ENCODE results near the gene ZP4. TPM values are rescaled to one million over a fixed set of nuclear protein-coding genes. Genes with fewer than 3 reads are reported as not detected.
A peak's percentile ranks its signal among the peaks of the same experiment; 100 is the strongest.

The ZP4 gene
- total RNA-seq (2014; rRNA removed) (not detected in 2 replicates), Bru-seq, nascent RNA (not detected), BruChase-seq, experiment 1, labeled RNA remaining after a 6-hour chase (not detected), BruChase-seq, experiment 2, labeled RNA remaining after a 2-hour chase (not detected)
- long read RNA-seq, result 0 reads

- Histone ChIP-seq H3F3A (ENCODE audit: low read length, unreplicated experiment) (no peaks in the 10 kb centered on the region), H3K27ac (ENCODE audit: low read length) (no peak within 1 kb of the TSS; the same call in 1 of the 2 replicates), H4K20me1 (ENCODE audit: low read length) (no peaks in the 10 kb centered on the region), H2AFZ (ENCODE audit: low read length) (no peak within 1 kb of the TSS), H3K36me3 (ENCODE audit: low read depth, low read length) (no peaks in the 10 kb centered on the region), H3K9me2 (replicated peaks; ENCODE audit: low read length) (no peaks in the 10 kb centered on the region), H3K9ac (ENCODE audit: low read length) (no peak within 1 kb of the TSS), H3K79me2 (ENCODE audit: low read length) (no peaks in the 10 kb centered on the region), H3K4me3 (ENCODE audit: low read length) (no peak within 1 kb of the TSS), H3K9me3 (ENCODE audit: low read length) (no peaks in the 10 kb centered on the region), H3K4me1 (ENCODE audit: insufficient read depth, low read length) (no peaks in the 10 kb centered on the region), H3K27me3 (ENCODE audit: low read length) (no peaks in the 10 kb centered on the region), H3K4me2 (ENCODE audit: low read length) (no peak within 1 kb of the TSS)
- POLR2A ChIA-PET (ENCODE audit: unreplicated experiment), result no interaction called here
- ATAC-seq (no peak), DNase-seq (no peak)
- CTCF ChIA-PET, result no interaction called here
- intact Hi-C loops (cut with micrococcal nuclease), result no loop called here
- TF ChIP-seq CTCF (conservative IDR thresholded peaks at IDR 0.05; ENCODE audit: low read depth, low read length) (no peak), EZH2phosphoT487 (IDR thresholded peaks at IDR 0.05; ENCODE audit: borderline replicate concordance, low read length) (no peak), EZH2 (IDR thresholded peaks at IDR 0.05; ENCODE audit: low read length, unreplicated experiment) (no peak)
- BruUV-seq (replicated peaks), result no TSS peak
Observed at GRCh38 chr1:237890822-237891221, at the start of gene ZP4. Gene ZP4 (minus strand): TSS chr1:237890922. CDS start chr1:237890635, 287 bp downstream.

- no peak overlapping the region for H3K4me3 ChIP-seq (ENCODE audit: low read length)
- no peaks in the 10 kb centered on the region for H3F3A ChIP-seq (ENCODE audit: low read length, unreplicated experiment)
- ChIA-PET CTCF (no interaction called here), POLR2A (ENCODE audit: unreplicated experiment) (no interaction called here)
- TF ChIP-seq CTCF (conservative IDR thresholded peaks at IDR 0.05; ENCODE audit: low read depth, low read length) (peak; percentile 61), EZH2 (IDR thresholded peaks at IDR 0.05; ENCODE audit: low read length, unreplicated experiment) (no peak), EZH2phosphoT487 (IDR thresholded peaks at IDR 0.05; ENCODE audit: borderline replicate concordance, low read length) (no peak)
- H3K4me1 ChIP-seq (ENCODE audit: insufficient read depth, low read length), result no peaks in the 10 kb centered on the region
- ATAC-seq (no peak), DNase-seq (peak; percentile 56)
- H3K27ac ChIP-seq (ENCODE audit: low read length), result no peak overlapping the region
- H2AFZ ChIP-seq (ENCODE audit: low read length), result no peak overlapping the region
- no peaks in the 10 kb centered on the region for H3K9me2 ChIP-seq (replicated peaks; ENCODE audit: low read length)
- no peaks in the 10 kb centered on the region for H3K36me3 ChIP-seq (ENCODE audit: low read depth, low read length)
- no peak overlapping the region for H3K9ac ChIP-seq (ENCODE audit: low read length)
- no TSS peak for BruUV-seq (replicated peaks)
- H3K9me3 ChIP-seq (ENCODE audit: low read length), result no peaks in the 10 kb centered on the region
- no peaks in the 10 kb centered on the region for H4K20me1 ChIP-seq (ENCODE audit: low read length)
- H3K4me2 ChIP-seq (ENCODE audit: low read length), result no peak overlapping the region
- no peaks in the 10 kb centered on the region for H3K27me3 ChIP-seq (ENCODE audit: low read length)
- intact Hi-C loops (cut with micrococcal nuclease), result loop anchor here (1.0 kb wide), 1 partner anchor 74 kb away; no protein-coding TSS in a partner anchor
- H3K79me2 ChIP-seq (ENCODE audit: low read length), result no peaks in the 10 kb centered on the region
Observed at GRCh38 chr1:237938553-237938952, 47.8 kb upstream of the ZP4 start.

- Histone ChIP-seq H3K9me2 (replicated peaks; ENCODE audit: low read length) (no peaks in the 10 kb centered on the region), H3F3A (ENCODE audit: low read length, unreplicated experiment) (no peaks in the 10 kb centered on the region), H2AFZ (ENCODE audit: low read length) (no peak overlapping the region), H3K4me1 (ENCODE audit: insufficient read depth, low read length) (no peaks in the 10 kb centered on the region), H3K9ac (ENCODE audit: low read length) (no peak overlapping the region), H3K27ac (ENCODE audit: low read length) (no peak overlapping the region), H3K79me2 (ENCODE audit: low read length) (no peaks in the 10 kb centered on the region), H4K20me1 (ENCODE audit: low read length) (no peaks in the 10 kb centered on the region), H3K4me3 (ENCODE audit: low read length) (no peak overlapping the region), H3K9me3 (ENCODE audit: low read length) (no peaks in the 10 kb centered on the region), H3K36me3 (ENCODE audit: low read depth, low read length) (no peaks in the 10 kb centered on the region), H3K4me2 (ENCODE audit: low read length) (no peak overlapping the region), H3K27me3 (ENCODE audit: low read length) (no peaks in the 10 kb centered on the region)
- no peak for ATAC-seq
- ChIA-PET POLR2A (ENCODE audit: unreplicated experiment) (no interaction called here), CTCF (no interaction called here)
- no peak for DNase-seq
- TF ChIP-seq EZH2phosphoT487 (IDR thresholded peaks at IDR 0.05; ENCODE audit: borderline replicate concordance, low read length) (no peak), CTCF (conservative IDR thresholded peaks at IDR 0.05; ENCODE audit: low read depth, low read length) (no peak), EZH2 (IDR thresholded peaks at IDR 0.05; ENCODE audit: low read length, unreplicated experiment) (no peak)
- BruUV-seq (replicated peaks), result no TSS peak
- intact Hi-C loops (cut with micrococcal nuclease), result loop anchor here (1.0 kb wide), 1 partner anchor 74 kb away; no protein-coding TSS in a partner anchor
Observed at GRCh38 chr1:237938068-237938467, 47.3 kb upstream of the ZP4 start.
